Ishikawa (cell line): ENCODE results near the gene BOLL.

Source experiments
- CEBPB ChIP-seq: IDR thresholded peaks from 2 replicates; pipeline ENCODE4 v1.6.1; 2012
- CREB1 ChIP-seq: IDR thresholded peaks from 2 replicates; pipeline ENCODE4 v1.6.1; 2012; ENCODE audit warnings: low read depth
- EGR1 ChIP-seq: IDR thresholded peaks from 2 replicates; pipeline ENCODE4 v1.6.1; 2012
- EP300 ChIP-seq: IDR thresholded peaks from 2 replicates; pipeline ENCODE4 v1.6.1; 2012; ENCODE audit warnings: borderline replicate concordance
- FOXM1 ChIP-seq: IDR thresholded peaks from 2 replicates; pipeline ENCODE4 v1.6.1; 2012; ENCODE audit warnings: low read depth, borderline replicate concordance
- MAX ChIP-seq: IDR thresholded peaks from 2 replicates; pipeline ENCODE4 v1.6.1; 2012
- NFIC ChIP-seq: IDR thresholded peaks from 2 replicates; pipeline ENCODE4 v1.6.1; 2012
- RAD21 ChIP-seq: IDR thresholded peaks from 2 replicates; pipeline ENCODE4 v1.6.1; 2012; ENCODE audit warnings: low read depth
- REST ChIP-seq: IDR thresholded peaks from 2 replicates; pipeline ENCODE4 v1.6.1; 2012; ENCODE audit warnings: low read depth, mild to moderate bottlenecking
- TAF1 ChIP-seq: IDR thresholded peaks from 2 replicates; pipeline ENCODE4 v1.6.1; 2012; ENCODE audit warnings: low read depth, mild to moderate bottlenecking
- TCF12 ChIP-seq: IDR thresholded peaks from 2 replicates; pipeline ENCODE4 v1.6.1; 2012; ENCODE audit warnings: low read depth
- TEAD4 ChIP-seq: IDR thresholded peaks from 2 replicates; pipeline ENCODE4 v1.6.1; 2012
- USF1 ChIP-seq: IDR thresholded peaks from 2 replicates; pipeline ENCODE4 v1.6.1; 2012
- YY1 ChIP-seq: IDR thresholded peaks from 2 replicates; pipeline ENCODE4 v1.6.1; 2012; ENCODE audit warnings: low read depth
- ZBTB7A ChIP-seq: IDR thresholded peaks from 2 replicates; pipeline ENCODE4 v1.6.1; 2012; ENCODE audit warnings: low read depth

The BOLL gene

GRCh38 chr2:197705121-197705911, 79.8 kb downstream of the BOLL start, which contains the start of gene MARS2:
MARS2 (plus strand) TSS chr2:197705369; CDS start chr2:197705406, 37 bp downstream.
- TF ChIP-seq YY1 (peak; percentile 83), TCF12 (peak; percentile 58; the same call in 1 of the 2 replicates), TEAD4 (0 out of 2 replicates have a peak, but pooled peaks have one; percentile 4), USF1 (peak; percentile 83), REST (no peak), CREB1 (no peak), TAF1 (peak; percentile 72), EP300 (0 out of 2 replicates have a peak, but pooled peaks have one; percentile 18), EGR1 (0 out of 2 replicates have a peak, but pooled peaks have one; percentile 48), MAX (peak; percentile 96), NFIC (no peak; the same call in 1 of the 2 replicates)

- no peak for TF ChIP-seq EP300
- no peak for TF ChIP-seq EGR1
- TF ChIP-seq TCF12 = no peak
- TF ChIP-seq MAX = no peak
- TF ChIP-seq TAF1 = no peak
- TF ChIP-seq NFIC = no peak
- no peak for TF ChIP-seq REST
- TF ChIP-seq USF1 = no peak
- no peak for TF ChIP-seq ZBTB7A
- no peak for TF ChIP-seq CEBPB
- no peak for TF ChIP-seq RAD21
- no peak for TF ChIP-seq TEAD4
- TF ChIP-seq YY1 = no peak
- TF ChIP-seq CREB1 = no peak
- no peak for TF ChIP-seq FOXM1
Observed at GRCh38 chr2:197704434-197705120, 80.5 kb downstream of the BOLL start.

GRCh38 chr2:197700960-197701359, 84.2 kb downstream of the BOLL start:
- TF ChIP-seq TEAD4 = no peak
- TF ChIP-seq EGR1 = no peak
- no peak for TF ChIP-seq ZBTB7A
- TF ChIP-seq TCF12 = no peak
- no peak for TF ChIP-seq MAX
- no peak for TF ChIP-seq FOXM1

GRCh38 chr2:197677483-197677882, 107.6 kb downstream of the BOLL start:
- TF ChIP-seq ZBTB7A (no peak), MAX (no peak), USF1 (no peak)

GRCh38 chr2:197677056-197677455, 108.1 kb downstream of the BOLL start:
- TF ChIP-seq EP300 (no peak), TCF12 (no peak), FOXM1 (no peak)
